Thymus (tissue), 11 donors: Measurements from ENCODE around the gene ZNF853. TPM values are rescaled to one million over a fixed set of nuclear protein-coding genes. Genes with fewer than 3 reads are reported as not detected.

Source experiments
- DNase-seq, 9 donors: peaks; one replicate each; pipeline ENCODE4 v3.0.0-alpha.2; 2013; ENCODE audit warnings: low spot score in 9 of 9, low read depth in 6 of 9, missing footprints in 1 of 9
- H3K27ac ChIP-seq, 2 donors: one replicate each; pipeline ENCODE4 v1.5.1; 2013; ENCODE audit warnings: control low read depth in 1 of 2, low read depth in 1 of 2, low read length in 1 of 2, mild to moderate bottlenecking in 1 of 2, moderate library complexity in 1 of 2
- H3K27me3 ChIP-seq, 2 donors: one replicate each; pipeline ENCODE4 v1.5.1; 2013; ENCODE audit warnings: low read length in 1 of 2; ENCODE audit not compliant: control insufficient read depth in 2 of 2, insufficient read depth in 1 of 2
- H3K36me3 ChIP-seq, 2 donors: one replicate each; pipeline ENCODE4 v1.5.1; 2013; ENCODE audit warnings: low read length in 1 of 2, mild to moderate bottlenecking in 1 of 2, moderate library complexity in 1 of 2; ENCODE audit not compliant: control insufficient read depth in 2 of 2, insufficient read depth in 2 of 2
- H3K4me1 ChIP-seq, 2 donors: one replicate each; pipeline ENCODE4 v1.5.1; 2013; ENCODE audit warnings: low read length in 2 of 2; ENCODE audit not compliant: control insufficient read depth in 2 of 2, insufficient read depth in 2 of 2
- H3K4me3 ChIP-seq, 2 donors: one replicate each; pipeline ENCODE4 v1.5.1; 2013; ENCODE audit warnings: low read length in 2 of 2, control low read depth in 1 of 2, mild to moderate bottlenecking in 1 of 2
- H3K9me3 ChIP-seq, 2 donors: one replicate each; pipeline ENCODE4 v1.5.1; 2013; ENCODE audit warnings: low read length in 1 of 2, mild to moderate bottlenecking in 1 of 2; ENCODE audit not compliant: control insufficient read depth in 2 of 2, insufficient read depth in 1 of 2
- WGBS: extraction: QIAGEN DNeasy Blood & Tissue Kit; methylation state at CpG from one replicate; pipeline ENCODE4 v1.1.7; 2013; 5-methylcytosine and 5-hydroxymethylcytosine counted together
- polyA plus RNA-seq: library from polyadenylated mRNA; stranded (reverse); fragments of 200-250 nt; gene quantifications from one replicate; pipeline ENCODE4 v1.2.3, GENCODE V29; 2013
- total RNA-seq: library from RNA; stranded (reverse); fragments of 120-200 nt; gene quantifications from one replicate; pipeline ENCODE4 v1.2.4, GENCODE V29; 2013
- donor health status: healthy.

Gene ZNF853
- total and polyA plus RNA-seq, 2 donors = 2.8 to 3.3 TPM

DNA sequence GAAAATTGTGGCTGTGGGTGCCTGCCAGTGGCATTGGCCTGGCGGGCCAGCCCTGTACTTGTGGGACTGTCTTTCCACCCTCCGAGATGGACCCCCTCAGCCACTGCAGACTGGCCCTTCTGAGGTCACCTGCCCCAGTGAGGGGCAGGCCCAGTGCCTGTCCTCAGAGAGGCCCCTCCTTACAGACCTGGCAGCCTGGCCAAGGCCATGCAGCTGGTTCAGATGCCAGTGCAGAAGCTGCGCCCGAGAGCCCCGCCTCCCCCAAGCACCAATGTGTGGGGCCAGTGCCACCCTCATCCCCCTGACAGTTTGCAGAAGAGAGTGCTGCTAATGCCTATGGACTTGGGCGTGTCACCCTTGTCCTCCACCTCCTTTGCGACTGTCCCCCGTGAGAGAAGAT, 31.7 kb downstream of the ZNF853 start:
- Histone ChIP-seq H3K4me3 (no peak overlapping the region), H3K36me3 (peaks cover 71 to 96% of the 10 kb centered on the region in 2 donors), H3K27me3 (no peaks in the 10 kb centered on the region), H3K4me1 (no peaks in the 10 kb centered on the region), H3K9me3 (peaks cover 7 to 25% of the 10 kb centered on the region in 2 donors), H3K27ac (no peak overlapping the region)
- 99% methylated on average over 8 of the region's 8 CpGs for WGBS
- no peak for DNase-seq

DNA sequence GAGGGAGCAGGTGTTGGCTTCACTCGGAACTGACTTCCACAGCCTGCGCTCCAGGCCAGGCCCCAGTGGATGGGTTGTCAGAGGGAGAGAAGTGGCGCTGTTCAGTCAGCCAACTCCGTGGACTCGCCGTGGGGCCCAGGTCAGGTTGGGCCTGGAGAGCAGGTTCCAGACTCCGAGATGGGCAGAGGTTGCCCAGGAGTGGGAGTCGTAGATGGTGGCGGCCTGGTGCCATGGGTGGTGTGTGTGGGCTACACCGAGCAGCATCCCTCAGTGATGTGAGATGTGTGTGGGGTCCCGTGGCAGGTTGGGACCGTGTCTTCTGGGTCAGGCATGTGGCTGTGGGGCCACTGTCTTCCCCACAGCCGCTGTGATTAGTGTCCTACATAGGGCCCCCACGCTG, 32.1 kb downstream of the ZNF853 start:
- DNase-seq = no peak
- Histone ChIP-seq H3K36me3 (peaks cover 72 to 96% of the 10 kb centered on the region in 2 donors), H3K9me3 (peaks cover 11 to 30% of the 10 kb centered on the region in 2 donors), H3K27me3 (no peaks in the 10 kb centered on the region), H3K27ac (no peak overlapping the region), H3K4me1 (no peaks in the 10 kb centered on the region), H3K4me3 (no peak overlapping the region)
- 98% methylated on average over 14 of the region's 14 CpGs for WGBS

DNA sequence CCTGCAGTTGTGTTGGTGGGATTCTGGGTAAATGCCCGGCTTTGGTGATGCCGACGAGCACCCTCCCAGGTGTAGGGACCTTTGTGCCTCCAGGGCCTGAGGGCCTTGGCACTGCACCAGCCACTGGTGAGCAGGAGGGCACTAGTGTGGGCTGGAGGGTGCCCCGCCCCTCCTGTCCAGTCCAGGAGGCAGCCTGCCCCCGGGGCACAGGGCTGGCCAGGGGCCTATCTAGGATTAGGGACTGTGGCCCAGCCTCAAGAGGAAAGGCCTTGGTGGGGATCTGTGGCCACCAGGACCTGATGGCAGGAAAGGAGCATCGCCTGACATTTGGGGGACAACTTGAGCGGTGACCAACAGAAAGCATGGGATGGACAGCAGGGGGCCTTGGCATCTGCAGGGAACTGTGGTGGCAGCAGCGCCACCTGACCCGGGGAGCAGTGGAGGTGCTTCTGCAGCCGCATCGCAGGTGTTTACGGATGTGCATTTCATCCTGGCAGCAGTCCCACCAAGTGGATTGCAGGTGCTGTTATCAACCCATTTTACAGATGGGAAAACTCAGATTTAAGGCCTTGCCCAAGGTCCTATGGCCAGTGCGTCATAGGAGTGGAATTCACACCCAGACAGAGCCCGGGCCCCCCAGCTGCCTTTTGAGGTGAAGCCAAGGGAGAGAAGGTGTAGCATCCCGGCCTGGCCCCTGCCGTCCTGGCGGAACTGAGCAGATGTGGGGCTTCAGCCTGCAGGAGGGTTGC, 32.8 kb downstream of the ZNF853 start:
- Histone ChIP-seq H3K4me1 (no peaks in the 10 kb centered on the region), H3K4me3 (no peak overlapping the region), H3K27ac (no peak overlapping the region), H3K9me3 (peaks cover 18 to 36% of the 10 kb centered on the region in 2 donors), H3K27me3 (no peaks in the 10 kb centered on the region), H3K36me3 (peaks cover 68 to 96% of the 10 kb centered on the region in 2 donors)
- WGBS = 96% methylated on average over 17 of the region's 17 CpGs
- no peak for DNase-seq

DNA sequence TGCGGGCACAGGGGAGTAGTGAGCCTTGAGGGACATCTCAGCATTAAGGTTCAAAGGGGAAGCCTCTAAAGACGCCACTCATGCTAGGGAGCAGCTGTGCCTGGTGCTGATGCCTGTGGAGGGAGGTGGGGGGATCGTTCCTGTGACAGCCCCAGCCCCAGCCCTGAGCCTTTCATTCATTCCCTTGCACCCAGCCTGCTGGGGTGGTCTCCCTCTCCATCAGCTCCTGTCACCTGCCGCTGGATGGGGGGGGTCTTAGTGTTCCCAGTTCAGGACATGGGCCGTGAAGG, 33.4 kb downstream of the ZNF853 start:
- Histone ChIP-seq H3K9me3 (peaks cover 23 to 37% of the 10 kb centered on the region in 2 donors), H3K27ac (no peak overlapping the region), H3K4me1 (no peaks in the 10 kb centered on the region), H3K36me3 (peaks cover 63 to 96% of the 10 kb centered on the region in 2 donors), H3K27me3 (no peaks in the 10 kb centered on the region), H3K4me3 (no peak overlapping the region)
- 99% methylated on average over 5 of the region's 5 CpGs for WGBS
- DNase-seq = no peak

DNA sequence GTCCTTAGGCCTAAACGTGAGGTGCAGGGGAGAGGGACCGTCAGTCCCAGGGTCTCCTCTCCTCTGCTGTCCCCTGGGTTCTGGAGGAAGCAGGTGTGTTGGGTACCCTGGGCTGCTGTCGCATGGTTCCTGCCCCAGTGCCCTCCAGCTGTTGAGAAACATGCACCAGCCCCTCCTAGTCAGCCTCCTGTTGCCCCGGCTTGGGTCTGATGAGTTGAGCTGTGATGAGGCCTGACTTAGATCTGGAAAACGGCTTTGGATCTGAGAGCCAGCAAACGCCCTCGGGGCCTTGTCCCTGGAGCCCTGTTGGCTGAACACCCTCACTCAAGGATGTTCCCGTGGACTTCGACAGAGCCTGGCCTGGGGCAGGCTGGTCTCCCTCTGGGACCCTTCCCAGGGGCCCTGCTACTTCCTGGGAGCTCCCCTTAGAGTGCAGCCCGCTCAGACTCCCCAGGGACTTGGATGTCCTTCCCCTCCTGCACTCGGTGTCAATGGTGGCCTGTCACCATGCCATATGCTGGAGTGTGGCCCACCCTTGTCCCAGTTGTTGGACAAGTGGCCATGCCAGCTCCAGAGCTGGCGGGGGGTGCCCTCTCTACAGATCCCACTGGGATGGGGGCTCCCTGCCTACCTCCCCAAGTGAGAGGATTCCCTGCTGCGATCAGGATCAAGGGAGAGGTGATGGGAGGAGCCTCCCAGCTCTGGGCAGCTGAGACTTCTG, 34.0 kb downstream of the ZNF853 start:
- Histone ChIP-seq H3K36me3 (peaks cover 57 to 96% of the 10 kb centered on the region in 2 donors), H3K27ac (no peak overlapping the region), H3K4me1 (no peaks in the 10 kb centered on the region), H3K9me3 (peaks cover 28 to 37% of the 10 kb centered on the region in 2 donors), H3K4me3 (no peak overlapping the region), H3K27me3 (no peaks in the 10 kb centered on the region)
- WGBS = 95% methylated on average over 13 of the region's 13 CpGs
- no peak for DNase-seq

DNA sequence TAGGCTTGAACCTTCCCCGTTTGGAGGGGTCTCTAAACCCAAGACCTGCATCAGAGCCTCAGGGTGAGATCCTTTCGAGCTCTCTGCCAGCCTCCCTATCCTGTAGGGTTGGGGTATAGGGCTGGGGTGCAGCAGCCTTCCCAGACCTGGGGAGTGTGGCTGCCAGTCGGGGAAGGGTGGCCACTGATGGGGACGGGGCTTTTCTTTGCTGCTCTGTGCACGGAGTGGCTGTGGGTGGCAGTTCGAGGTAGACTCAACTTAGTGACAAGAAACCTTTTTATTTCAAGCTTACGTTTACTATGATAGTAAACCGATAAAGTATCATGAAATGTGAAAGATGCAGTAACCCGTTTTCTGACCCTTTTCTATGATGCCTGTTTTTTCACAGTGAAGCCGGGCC, 34.7 kb downstream of the ZNF853 start:
- Histone ChIP-seq H3K36me3 (peaks cover 54 to 96% of the 10 kb centered on the region in 2 donors), H3K27me3 (no peaks in the 10 kb centered on the region), H3K9me3 (peaks cover 29 to 37% of the 10 kb centered on the region in 2 donors), H3K27ac (no peak overlapping the region), H3K4me3 (no peak overlapping the region), H3K4me1 (no peaks in the 10 kb centered on the region)
- WGBS = 98% methylated on average over 10 of the region's 10 CpGs
- no peak for DNase-seq

DNA sequence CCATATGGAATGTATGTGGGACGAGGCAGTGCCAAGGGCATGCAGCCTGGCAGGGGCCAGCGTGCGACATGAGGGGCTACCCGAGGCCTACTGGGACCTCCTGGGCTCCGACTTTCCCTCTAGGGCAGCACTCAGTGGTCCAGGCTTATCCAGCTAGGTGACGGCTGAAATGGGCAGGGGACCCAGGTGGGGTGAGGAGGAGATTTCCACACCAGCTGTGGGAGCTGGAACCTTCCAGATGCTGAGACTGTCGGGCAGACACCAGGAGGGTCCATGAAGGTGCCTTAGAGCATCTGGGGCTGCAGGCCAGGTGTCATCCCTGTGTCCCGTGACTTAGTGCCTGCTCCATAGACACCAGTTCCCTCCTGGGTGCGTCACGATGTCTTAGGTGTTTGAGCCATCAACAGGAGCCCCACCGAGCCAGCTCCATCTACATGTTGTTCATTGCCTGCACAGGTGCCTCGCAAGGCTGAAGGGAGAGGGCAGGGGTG, 35.2 kb downstream of the ZNF853 start:
- WGBS = 98% methylated on average over 12 of the region's 12 CpGs
- H3K4me1 ChIP-seq = no peaks in the 10 kb centered on the region
- H3K4me3 ChIP-seq = no peak overlapping the region
- no peak overlapping the region for H3K27ac ChIP-seq
- H3K27me3 ChIP-seq = no peaks in the 10 kb centered on the region
- H3K9me3 ChIP-seq = peaks cover 29 to 37% of the 10 kb centered on the region in 2 donors
- H3K36me3 ChIP-seq = peaks cover 58 to 97% of the 10 kb centered on the region in 2 donors
- no peak for DNase-seq

DNA sequence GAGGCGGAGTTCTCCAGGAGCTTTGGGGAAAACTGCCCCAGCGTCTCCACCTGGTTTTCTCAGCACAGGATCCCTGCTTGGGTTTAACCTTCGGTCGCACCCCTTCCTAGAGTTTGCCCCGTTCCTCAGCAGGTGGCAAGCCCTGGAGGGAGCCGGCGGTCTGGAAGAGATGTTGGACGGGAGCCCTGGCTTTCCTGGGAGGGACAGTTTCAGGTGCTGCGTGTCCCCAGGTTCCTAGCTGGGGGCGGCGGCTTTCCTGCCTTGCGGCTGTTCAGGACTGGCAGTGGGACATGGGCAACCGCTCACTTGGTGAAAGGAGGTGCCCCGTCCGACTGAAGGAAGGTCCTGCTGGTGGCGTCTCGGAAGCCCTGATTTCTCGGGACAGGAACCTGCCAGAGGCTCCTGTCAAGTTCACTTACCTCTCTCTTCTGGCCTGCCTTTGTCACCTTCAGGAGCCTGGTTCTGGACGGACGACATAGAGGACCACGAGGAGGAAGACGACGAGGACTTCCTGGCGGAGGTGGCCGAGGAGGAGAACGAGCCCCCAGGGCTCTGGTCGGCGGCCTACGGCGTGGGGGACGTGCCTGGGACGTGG, 36.5 kb downstream of the ZNF853 start:
- no peak overlapping the region for H3K27ac ChIP-seq
- H3K4me3 ChIP-seq = no peak overlapping the region
- no peak for DNase-seq
- WGBS = 98% methylated on average over 32 of the region's 32 CpGs
- H3K27me3 ChIP-seq = no peaks in the 10 kb centered on the region
- H3K4me1 ChIP-seq = no peaks in the 10 kb centered on the region
- peaks cover 29 to 37% of the 10 kb centered on the region in 2 donors for H3K9me3 ChIP-seq
- H3K36me3 ChIP-seq = peaks cover 51 to 84% of the 10 kb centered on the region in 2 donors

DNA sequence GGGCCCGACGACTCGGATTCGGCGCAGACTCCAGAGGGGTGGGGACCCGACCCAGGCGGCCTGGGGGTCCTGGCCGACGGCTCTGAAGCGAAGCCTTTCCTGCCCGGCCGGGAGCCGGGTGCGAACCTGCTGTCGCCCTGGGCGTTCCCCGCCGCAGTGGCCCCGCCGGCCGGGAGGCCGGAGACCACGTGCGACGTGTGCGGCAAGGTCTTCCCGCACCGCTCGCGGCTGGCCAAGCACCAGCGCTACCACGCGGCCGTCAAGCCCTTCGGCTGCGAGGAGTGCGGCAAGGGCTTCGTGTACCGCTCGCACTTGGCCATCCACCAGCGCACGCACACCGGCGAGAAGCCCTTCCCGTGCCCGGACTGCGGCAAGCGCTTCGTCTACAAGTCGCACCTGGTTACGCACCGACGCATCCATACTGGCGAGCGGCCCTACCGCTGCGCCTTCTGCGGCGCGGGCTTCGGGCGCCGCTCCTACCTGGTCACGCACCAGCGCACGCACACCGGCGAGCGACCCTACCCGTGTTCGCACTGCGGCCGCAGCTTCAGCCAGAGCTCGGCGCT, 37.1 kb downstream of the ZNF853 start:
- Histone ChIP-seq H3K9me3 (peaks cover 29 to 37% of the 10 kb centered on the region in 2 donors), H3K27me3 (no peaks in the 10 kb centered on the region), H3K4me3 (no peak overlapping the region), H3K4me1 (no peaks in the 10 kb centered on the region), H3K27ac (no peak overlapping the region), H3K36me3 (peaks cover 51 to 78% of the 10 kb centered on the region in 2 donors)
- 99% methylated on average over 75 of the region's 75 CpGs for WGBS
- DNase-seq = no peak
